HL-60 (cell line): ENCODE results near the gene IFNB1.

Experiments used
- POLR2AphosphoS5 ChIP-seq: IDR thresholded peaks from 2 replicates; pipeline ENCODE4 v1.6.1; 2012; ENCODE audit warnings: low read depth
- SPI1 ChIP-seq: IDR thresholded peaks from 2 replicates; pipeline ENCODE4 v1.6.1; 2012; ENCODE audit warnings: low read depth, mild to moderate bottlenecking, borderline replicate concordance
- TF ChIP-seq, protein P1 (sequence below): IDR thresholded peaks from one replicate; pipeline ENCODE4 v1.5.1; 2011; ENCODE audit warnings: low read length, control low read depth, inconsistent platforms; ENCODE audit not compliant: insufficient read depth

GRCh38 chr9:21084242-21084850 is 6.6 kb upstream of the IFNB1 start:
- TF ChIP-seq, protein P1, sequence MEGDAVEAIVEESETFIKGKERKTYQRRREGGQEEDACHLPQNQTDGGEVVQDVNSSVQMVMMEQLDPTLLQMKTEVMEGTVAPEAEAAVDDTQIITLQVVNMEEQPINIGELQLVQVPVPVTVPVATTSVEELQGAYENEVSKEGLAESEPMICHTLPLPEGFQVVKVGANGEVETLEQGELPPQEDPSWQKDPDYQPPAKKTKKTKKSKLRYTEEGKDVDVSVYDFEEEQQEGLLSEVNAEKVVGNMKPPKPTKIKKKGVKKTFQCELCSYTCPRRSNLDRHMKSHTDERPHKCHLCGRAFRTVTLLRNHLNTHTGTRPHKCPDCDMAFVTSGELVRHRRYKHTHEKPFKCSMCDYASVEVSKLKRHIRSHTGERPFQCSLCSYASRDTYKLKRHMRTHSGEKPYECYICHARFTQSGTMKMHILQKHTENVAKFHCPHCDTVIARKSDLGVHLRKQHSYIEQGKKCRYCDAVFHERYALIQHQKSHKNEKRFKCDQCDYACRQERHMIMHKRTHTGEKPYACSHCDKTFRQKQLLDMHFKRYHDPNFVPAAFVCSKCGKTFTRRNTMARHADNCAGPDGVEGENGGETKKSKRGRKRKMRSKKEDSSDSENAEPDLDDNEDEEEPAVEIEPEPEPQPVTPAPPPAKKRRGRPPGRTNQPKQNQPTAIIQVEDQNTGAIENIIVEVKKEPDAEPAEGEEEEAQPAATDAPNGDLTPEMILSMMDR, result no peak
- TF ChIP-seq POLR2AphosphoS5 (no peak), SPI1 (no peak)
